ENCODE data around the gene SLITRK2.

The SLITRK2 gene

GRCh38 chrX:145856181-145856580 lies 38.6 kb downstream of the SLITRK2 start:
- DNase-seq = no peak

GRCh38 chrX:145861818-145862217 lies 44.2 kb downstream of the SLITRK2 start:
- DNase-seq = no peak

GRCh38 chrX:145865082-145865481 lies 47.5 kb downstream of the SLITRK2 start:
- no peak for DNase-seq

Data from activated effector memory CD4-positive, alpha-beta T cell treated with Interleukin-2 at 50 U/mL for 16 hours (primary cell).